ENCODE results near the gene BOK. TPM values are rescaled to one million over a fixed set of nuclear protein-coding genes. Genes with fewer than 3 reads are reported as not detected.

BOK gene
- total and polyA plus RNA-seq, 10 of the 15 experiments (the other 5 are each of a cell fraction or from before 2014, with no cell fraction given) = 0.04 to 0.15 (median 0.12) TPM; not detected in 7

- TF ChIP-seq, protein P1, sequence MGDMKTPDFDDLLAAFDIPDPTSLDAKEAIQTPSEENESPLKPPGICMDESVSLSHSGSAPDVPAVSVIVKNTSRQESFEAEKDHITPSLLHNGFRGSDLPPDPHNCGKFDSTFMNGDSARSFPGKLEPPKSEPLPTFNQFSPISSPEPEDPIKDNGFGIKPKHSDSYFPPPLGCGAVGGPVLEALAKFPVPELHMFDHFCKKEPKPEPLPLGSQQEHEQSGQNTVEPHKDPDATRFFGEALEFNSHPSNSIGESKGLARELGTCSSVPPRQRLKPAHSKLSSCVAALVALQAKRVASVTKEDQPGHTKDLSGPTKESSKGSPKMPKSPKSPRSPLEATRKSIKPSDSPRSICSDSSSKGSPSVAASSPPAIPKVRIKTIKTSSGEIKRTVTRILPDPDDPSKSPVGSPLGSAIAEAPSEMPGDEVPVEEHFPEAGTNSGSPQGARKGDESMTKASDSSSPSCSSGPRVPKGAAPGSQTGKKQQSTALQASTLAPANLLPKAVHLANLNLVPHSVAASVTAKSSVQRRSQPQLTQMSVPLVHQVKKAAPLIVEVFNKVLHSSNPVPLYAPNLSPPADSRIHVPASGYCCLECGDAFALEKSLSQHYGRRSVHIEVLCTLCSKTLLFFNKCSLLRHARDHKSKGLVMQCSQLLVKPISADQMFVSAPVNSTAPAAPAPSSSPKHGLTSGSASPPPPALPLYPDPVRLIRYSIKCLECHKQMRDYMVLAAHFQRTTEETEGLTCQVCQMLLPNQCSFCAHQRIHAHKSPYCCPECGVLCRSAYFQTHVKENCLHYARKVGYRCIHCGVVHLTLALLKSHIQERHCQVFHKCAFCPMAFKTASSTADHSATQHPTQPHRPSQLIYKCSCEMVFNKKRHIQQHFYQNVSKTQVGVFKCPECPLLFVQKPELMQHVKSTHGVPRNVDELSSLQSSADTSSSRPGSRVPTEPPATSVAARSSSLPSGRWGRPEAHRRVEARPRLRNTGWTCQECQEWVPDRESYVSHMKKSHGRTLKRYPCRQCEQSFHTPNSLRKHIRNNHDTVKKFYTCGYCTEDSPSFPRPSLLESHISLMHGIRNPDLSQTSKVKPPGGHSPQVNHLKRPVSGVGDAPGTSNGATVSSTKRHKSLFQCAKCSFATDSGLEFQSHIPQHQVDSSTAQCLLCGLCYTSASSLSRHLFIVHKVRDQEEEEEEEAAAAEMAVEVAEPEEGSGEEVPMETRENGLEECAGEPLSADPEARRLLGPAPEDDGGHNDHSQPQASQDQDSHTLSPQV (IDR thresholded peaks at IDR 0.05) = no peak
- TF ChIP-seq RFX5 (IDR thresholded peaks at IDR 0.05; ENCODE audit: low read depth, low read length) = no peak
These were observed 17.2 kb downstream of the BOK start (continued) for GRCh38 chr2:241575624-241576292.

GRCh38 chr2:241576293-241576654 is 17.7 kb downstream of the BOK start:
- BruUV-seq (replicated peaks) = no TSS peak
- in situ Hi-C loops (cut with MboI) = no loop called here
- no peaks in the 10 kb centered on the region; a peak in 1 of 4 replicates for H3K36me3 ChIP-seq (ENCODE audit: control insufficient read depth in 2 of 2, insufficient read depth in 2 of 2, low read length in 1 of 2)
- no peak overlapping the region for H3K9ac ChIP-seq (ENCODE audit: control insufficient read depth, insufficient read depth, low read length)
- FAIRE-seq = no peak
- H2AFZ ChIP-seq (ENCODE audit: control insufficient read depth, low read depth, low read length) = no peak overlapping the region
- DNase-seq (ENCODE audit: low read depth, low spot score) = no peak
- intact Hi-C loops (cut with micrococcal nuclease; ENCODE audit: unreplicated experiment) = no loop called here
- no peak overlapping the region for H3K4me2 ChIP-seq (ENCODE audit: control insufficient read depth, insufficient read depth)
- WGBS (ENCODE audit: insufficient coverage, insufficient replicate concordance, low lambda C conversion rate, missing lambda C conversion rate) = 79% methylated on average over 14 of the region's 14 CpGs
- H3K27ac ChIP-seq (ENCODE audit: control insufficient read depth, insufficient read depth) = no peak overlapping the region
- no peak for ATAC-seq
- SMC1A ChIA-PET (ENCODE audit: uncharacterized antibody, unreplicated experiment) = no interaction called here
- no peaks in the 10 kb centered on the region for H3K27me3 ChIP-seq (replicated peaks in 1 of 2; ENCODE audit: control insufficient read depth in 2 of 2, insufficient read depth in 2 of 2, low read length in 1 of 2)
- RAD21 ChIA-PET (ENCODE audit: unreplicated experiment) = no interaction called here
- no peaks in the 10 kb centered on the region for H3K79me2 ChIP-seq (ENCODE audit: control insufficient read depth, insufficient read depth, low read length)
- H3K4me3 ChIP-seq = no peak overlapping the region
- H4K20me1 ChIP-seq (ENCODE audit: control insufficient read depth, insufficient read depth) = no peaks in the 10 kb centered on the region
- no peaks in the 10 kb centered on the region for H3K9me3 ChIP-seq (replicated peaks; ENCODE audit: control insufficient read depth, insufficient read depth, low read length)
- POLR2A ChIA-PET = no interaction called here
- CTCF ChIA-PET = interaction anchor here (0.5 kb wide), 1 partner anchor 201 kb away, joined by 3 read pairs; no protein-coding TSS in a partner anchor
- H3K4me1 ChIP-seq (ENCODE audit: control insufficient read depth, insufficient read depth, low read length) = no peaks in the 10 kb centered on the region
- no peak for TF ChIP-seq ASH2L (IDR thresholded peaks at IDR 0.05; ENCODE audit: borderline replicate concordance, low read depth)
- TF ChIP-seq BMI1 (IDR thresholded peaks at IDR 0.05; ENCODE audit: borderline replicate concordance) = no peak
- TF ChIP-seq, protein P2, sequence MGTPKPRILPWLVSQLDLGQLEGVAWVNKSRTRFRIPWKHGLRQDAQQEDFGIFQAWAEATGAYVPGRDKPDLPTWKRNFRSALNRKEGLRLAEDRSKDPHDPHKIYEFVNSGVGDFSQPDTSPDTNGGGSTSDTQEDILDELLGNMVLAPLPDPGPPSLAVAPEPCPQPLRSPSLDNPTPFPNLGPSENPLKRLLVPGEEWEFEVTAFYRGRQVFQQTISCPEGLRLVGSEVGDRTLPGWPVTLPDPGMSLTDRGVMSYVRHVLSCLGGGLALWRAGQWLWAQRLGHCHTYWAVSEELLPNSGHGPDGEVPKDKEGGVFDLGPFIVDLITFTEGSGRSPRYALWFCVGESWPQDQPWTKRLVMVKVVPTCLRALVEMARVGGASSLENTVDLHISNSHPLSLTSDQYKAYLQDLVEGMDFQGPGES (IDR thresholded peaks at IDR 0.05) = no peak
- TF ChIP-seq, protein P3, sequence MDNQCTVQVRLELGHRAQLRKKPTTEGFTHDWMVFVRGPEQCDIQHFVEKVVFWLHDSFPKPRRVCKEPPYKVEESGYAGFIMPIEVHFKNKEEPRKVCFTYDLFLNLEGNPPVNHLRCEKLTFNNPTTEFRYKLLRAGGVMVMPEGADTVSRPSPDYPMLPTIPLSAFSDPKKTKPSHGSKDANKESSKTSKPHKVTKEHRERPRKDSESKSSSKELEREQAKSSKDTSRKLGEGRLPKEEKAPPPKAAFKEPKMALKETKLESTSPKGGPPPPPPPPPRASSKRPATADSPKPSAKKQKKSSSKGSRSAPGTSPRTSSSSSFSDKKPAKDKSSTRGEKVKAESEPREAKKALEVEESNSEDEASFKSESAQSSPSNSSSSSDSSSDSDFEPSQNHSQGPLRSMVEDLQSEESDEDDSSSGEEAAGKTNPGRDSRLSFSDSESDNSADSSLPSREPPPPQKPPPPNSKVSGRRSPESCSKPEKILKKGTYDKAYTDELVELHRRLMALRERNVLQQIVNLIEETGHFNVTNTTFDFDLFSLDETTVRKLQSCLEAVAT (IDR thresholded peaks at IDR 0.05) = no peak
- no peak for TF ChIP-seq NBN (IDR thresholded peaks at IDR 0.05)
- no peak for TF ChIP-seq DPF2 (IDR thresholded peaks at IDR 0.05)
- no peak for TF ChIP-seq RAD51 (IDR thresholded peaks at IDR 0.05)
- no peak for TF ChIP-seq REST (IDR thresholded peaks at IDR 0.05; ENCODE audit: low read depth, low read length)
- TF ChIP-seq ZNF217 (IDR thresholded peaks at IDR 0.05) = no peak
- TF ChIP-seq RELA (IDR thresholded peaks at IDR 0.05; ENCODE audit: borderline replicate concordance, partially characterized antibody) = no peak

All from GM12878 (cell line).